T47D (cell line): ENCODE results near the gene FNDC3B.

Experiments used
- DNase-seq, 2 experiments: peaks; one replicate each; pipeline versions ENCODE4 v3.0.0 to v3.0.0-alpha.2; 2011 to 2012; ENCODE audit warnings: low read depth in 1 of 2, low spot score in 1 of 2
- JUND ChIP-seq: IDR thresholded peaks from 2 replicates; pipeline ENCODE4 v1.6.1; 2012; ENCODE audit warnings: low read depth
- in situ Hi-C: cut with HindIII; loops from 2 replicates; pipeline ENCODE4 v1.10.0; 2016; ENCODE audit warnings: low sequenced_read_pairs, low pct_unique_long_range_greater_than_20kb

FNDC3B gene

DNA sequence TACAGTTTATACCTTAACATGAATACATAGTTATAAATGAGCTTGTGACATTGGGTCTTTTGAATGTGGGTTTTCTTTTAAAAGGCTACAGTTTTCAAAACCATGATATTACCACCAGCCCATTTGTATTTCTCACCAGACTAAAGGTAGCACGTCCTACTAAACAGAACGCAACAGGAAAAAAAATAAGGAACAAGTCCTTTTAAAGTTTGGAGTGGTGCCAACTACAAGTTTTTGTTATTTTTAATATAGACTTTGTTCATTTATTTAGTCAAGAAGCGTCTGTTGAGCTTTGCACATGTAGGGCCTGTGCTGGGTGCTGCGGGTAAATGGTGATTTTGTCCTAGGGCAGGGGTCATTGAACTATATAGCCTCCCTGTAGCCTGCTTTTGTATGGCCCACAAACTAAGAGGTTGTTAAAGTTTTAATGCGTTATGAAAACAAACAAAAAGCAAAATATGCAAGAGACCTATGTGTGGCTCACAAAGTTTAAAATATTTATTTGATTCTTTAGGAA, 244.5 kb downstream of the FNDC3B start:
- in situ Hi-C loops: no loop called here
- DNase-seq: no peak
- no peak for TF ChIP-seq JUND

DNA sequence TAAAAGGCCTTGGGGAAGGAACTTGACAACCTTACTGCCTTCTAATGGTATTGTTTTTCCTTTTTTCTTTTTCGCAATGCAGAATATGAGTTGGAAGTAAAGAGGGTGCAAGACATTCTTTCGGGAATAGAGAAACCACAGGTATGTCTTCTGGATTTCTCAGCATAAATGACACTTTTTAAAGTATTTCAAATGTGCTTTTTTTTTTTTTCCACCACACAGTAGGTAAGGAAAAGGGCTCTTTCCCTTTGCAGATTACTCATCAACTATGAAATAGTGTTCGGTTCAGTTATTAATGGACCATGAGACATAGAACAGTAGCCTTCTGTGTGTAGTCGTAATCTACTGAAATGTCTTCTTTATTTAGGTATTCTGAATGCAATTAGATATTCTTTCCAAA, 246.5 kb downstream of the FNDC3B start:
- TF ChIP-seq JUND: no peak
- no peak for DNase-seq
- in situ Hi-C loops: no loop called here

- in situ Hi-C loops: no loop called here
- no peak for TF ChIP-seq JUND
- no peak for DNase-seq
Measured at GRCh38 chr3:172286548-172287148, 247.3 kb downstream of the FNDC3B start.

DNA sequence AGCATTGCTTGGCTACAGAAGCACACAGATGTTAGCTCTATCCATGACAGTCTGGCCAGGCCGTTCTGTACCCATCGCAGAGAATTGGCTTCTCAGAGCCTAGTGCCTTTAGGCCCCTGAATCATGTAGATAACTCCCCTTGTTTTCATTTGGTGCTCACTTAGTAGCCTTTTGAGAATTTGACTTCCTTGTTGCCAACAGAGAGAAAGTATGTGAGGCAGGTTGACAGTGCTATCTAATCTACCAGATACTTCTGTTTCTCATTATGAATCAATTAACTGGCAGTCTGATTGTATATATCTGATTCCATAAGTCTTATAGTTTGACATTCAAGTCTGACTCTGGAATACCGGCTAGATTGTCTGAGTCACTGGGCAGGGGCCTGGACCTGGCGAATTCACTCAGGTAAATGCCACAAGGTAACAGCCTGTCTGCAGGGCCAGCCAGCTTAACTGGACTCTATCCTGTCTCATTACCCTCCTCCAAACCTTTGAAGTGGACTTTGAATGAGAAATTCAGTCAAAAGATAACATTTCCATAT, 248.6 kb downstream of the FNDC3B start:
- no peak for DNase-seq
- in situ Hi-C loops: no loop called here
- no peak for TF ChIP-seq JUND

DNA sequence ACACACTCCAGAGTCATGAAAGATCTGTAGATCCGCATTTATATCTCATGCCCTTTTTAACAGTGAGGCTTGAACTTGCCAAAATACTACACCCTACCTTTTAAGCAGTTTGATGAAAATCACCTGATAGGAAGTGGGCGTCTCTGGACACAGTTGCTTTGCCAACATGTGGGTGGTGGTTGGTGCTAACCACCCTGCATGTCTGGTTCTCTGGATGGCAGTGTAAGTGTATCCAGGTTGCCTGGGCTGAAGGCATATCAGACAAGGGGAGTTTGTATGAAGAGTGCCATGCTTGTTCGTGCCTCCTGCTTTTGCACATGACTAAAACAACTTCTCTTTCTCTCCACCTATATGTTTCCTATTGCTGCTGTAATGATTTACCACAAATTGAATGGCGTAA, 249.3 kb downstream of the FNDC3B start:
- in situ Hi-C loops: no loop called here
- no peak for DNase-seq
- TF ChIP-seq JUND: no peak

DNA sequence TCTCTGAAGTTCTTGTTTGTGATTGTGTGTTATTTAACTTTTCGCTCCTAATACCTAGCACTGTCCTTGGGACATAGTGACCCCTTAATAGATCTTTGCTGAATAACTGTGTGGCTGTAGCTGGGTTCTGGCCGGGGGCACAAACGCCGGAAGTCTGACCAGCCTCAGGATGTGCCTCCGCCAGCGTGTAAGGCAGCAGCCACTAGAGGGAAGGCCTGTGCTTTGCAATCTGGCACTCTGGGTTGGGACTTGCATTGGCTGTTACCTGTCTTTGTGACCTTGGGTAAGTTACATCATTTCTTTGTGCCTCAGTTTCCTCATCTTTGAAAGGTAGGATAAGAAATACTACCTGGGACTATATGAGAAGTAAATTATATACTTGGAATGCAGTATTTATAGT, 250.2 kb downstream of the FNDC3B start:
- in situ Hi-C loops: no loop called here
- peak; percentile 33 to 52 for DNase-seq
- no peak for TF ChIP-seq JUND

DNA sequence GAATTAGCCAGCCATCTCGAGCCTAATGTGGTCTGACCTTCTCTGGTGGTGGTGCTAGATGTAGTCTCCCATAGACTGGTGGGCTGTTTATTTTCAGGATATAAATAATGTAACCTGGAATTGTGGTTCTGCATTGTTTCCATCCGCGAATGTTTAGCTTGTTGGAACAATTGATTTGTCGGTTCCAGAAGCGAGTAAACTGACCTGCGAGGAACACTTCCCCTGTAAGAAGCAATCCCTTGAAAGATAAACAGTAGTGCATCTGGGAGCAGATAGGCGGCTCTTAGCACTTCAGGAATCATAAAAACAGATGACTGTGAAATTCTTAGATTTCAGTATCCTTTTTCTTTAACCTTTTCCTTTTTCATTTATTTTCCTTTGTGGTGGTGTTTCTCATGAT, 251.1 kb downstream of the FNDC3B start:
- TF ChIP-seq JUND: no peak
- in situ Hi-C loops: no loop called here
- no peak for DNase-seq

DNA sequence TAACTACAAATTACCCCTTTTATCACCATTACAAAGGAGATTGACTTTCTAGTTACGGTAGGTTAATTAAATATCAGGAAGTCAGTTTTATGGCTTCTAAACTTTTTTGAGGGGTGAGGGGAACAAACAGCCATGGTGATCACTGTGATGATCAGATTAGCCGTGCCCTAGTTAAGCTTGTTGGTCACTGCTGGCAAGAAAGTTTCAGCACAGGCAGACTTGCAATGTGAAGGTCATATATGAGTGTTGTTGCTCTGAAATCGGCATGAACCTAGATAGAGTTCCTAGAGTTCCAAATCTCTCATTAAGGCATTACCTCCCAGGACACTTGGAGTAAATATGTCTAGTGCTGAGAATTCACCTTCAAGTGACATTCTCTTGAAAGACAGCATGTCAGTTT, 252.3 kb downstream of the FNDC3B start:
- in situ Hi-C loops: no loop called here
- no peak for TF ChIP-seq JUND
- no peak for DNase-seq

- no peak for DNase-seq
- in situ Hi-C loops: no loop called here
- TF ChIP-seq JUND: no peak
Measured at GRCh38 chr3:172292422-172292821, 253.0 kb downstream of the FNDC3B start.

GRCh38 chr3:172293093-172293492, 253.7 kb downstream of the FNDC3B start:
- in situ Hi-C loops: no loop called here
- no peak for TF ChIP-seq JUND
- no peak for DNase-seq

GRCh38 chr3:172294223-172294806, 254.9 kb downstream of the FNDC3B start:
- in situ Hi-C loops: no loop called here
- no peak for TF ChIP-seq JUND
- no peak for DNase-seq

GRCh38 chr3:172296248-172296974, 257.0 kb downstream of the FNDC3B start:
- in situ Hi-C loops: no loop called here
- DNase-seq: no peak
- TF ChIP-seq JUND: no peak

DNA sequence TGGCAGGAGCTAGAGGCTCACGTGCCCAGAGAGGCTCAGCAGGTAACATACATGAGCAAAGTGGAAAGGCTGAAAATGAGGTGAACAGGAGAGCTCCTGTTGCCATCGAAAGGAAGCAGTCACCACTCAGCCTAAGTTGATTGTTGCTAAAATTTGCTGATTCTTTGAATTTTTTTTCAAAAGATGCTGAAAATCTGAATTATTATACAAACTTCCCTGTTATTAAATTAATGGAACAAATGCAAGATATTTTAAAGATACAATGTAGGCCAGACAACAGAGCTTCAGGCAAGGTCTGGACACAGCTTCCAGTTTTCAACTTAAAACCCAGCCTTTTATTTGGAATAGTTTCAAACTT, 257.6 kb downstream of the FNDC3B start:
- TF ChIP-seq JUND: no peak
- no peak for DNase-seq
- in situ Hi-C loops: no loop called here
